Activated naive CD8-positive, alpha-beta T cell treated with anti-CD3 and anti-CD28 coated beads, Interleukin-2, amount 50 U/mL, for 24 hours (primary cell): ENCODE measurements around the gene CGREF1.
"Not testable (repeated sequence)": the region's sequence is repeated elsewhere in the genome, so short reads cannot be mapped to it uniquely, and the experiment has no call there.

Experiments
- ATAC-seq: fragments of 150-1000 bp; cut with Tn5 transposase; one replicate; pipeline ENCODE4 v1.10.0; 2021
- DNase-seq: peaks from one replicate; pipeline ENCODE4 v3.0.0; 2021
- H3K27ac Mint-ChIP-seq: one replicate; pipeline ENCODE4 v1.8.0; 2021; ENCODE audit warnings: mild to moderate bottlenecking, mixed read lengths
- H3K27me3 Mint-ChIP-seq: one replicate; pipeline ENCODE4 v1.8.0; 2021; ENCODE audit warnings: mixed read lengths
- H3K36me3 Mint-ChIP-seq: one replicate; pipeline ENCODE4 v1.8.0; 2021; ENCODE audit warnings: low read depth, mixed read lengths
- H3K4me1 Mint-ChIP-seq: one replicate; pipeline ENCODE4 v1.8.0; 2021; ENCODE audit warnings: mixed read lengths
- H3K4me3 Mint-ChIP-seq: one replicate; pipeline ENCODE4 v1.8.0; 2021; ENCODE audit warnings: mild to moderate bottlenecking, moderate library complexity, mixed read lengths
- H3K9me3 Mint-ChIP-seq: one replicate; pipeline ENCODE4 v1.8.0; 2021; ENCODE audit warnings: mixed read lengths

Gene CGREF1

DNA sequence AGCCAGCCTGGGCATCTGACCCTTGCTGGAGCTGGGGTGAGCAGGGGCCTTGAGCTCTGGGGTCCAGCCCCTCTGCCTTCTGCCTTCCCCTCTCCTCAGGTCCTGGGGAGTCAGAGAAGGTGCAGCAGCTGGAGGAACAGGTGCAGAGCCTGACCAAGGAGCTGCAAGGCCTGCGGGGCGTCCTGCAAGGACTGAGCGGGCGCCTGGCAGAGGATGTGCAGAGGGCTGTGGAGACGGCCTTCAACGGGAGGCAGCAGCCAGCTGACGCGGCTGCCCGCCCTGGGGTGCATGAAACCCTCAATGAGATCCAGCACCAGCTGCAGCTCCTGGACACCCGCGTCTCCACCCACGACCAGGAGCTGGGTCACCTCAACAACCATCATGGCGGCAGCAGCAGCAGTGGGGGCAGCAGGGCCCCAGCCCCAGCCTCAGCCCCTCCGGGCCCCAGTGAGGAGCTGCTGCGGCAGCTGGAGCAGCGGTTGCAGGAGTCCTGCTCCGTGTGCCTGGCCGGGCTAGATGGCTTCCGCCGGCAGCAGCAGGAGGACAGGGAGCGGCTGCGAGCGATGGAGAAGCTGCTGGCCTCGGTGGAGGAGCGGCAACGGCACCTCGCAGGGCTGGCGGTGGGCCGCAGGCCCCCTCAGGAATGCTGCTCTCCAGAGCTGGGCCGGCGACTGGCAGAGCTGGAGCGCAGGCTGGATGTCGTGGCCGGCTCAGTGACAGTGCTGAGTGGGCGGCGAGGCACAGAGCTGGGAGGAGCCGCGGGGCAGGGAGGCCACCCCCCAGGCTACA is 36.8 kb downstream of the CGREF1 start:
- no peak for ATAC-seq
- peaks cover 36% of the 10 kb centered on the region for H3K4me1 Mint-ChIP-seq
- H3K36me3 Mint-ChIP-seq = no peaks in the 10 kb centered on the region
- peak overlapping the region; percentile 94 for H3K27ac Mint-ChIP-seq
- peak overlapping the region; percentile 74 for H3K4me3 Mint-ChIP-seq
- no peaks in the 10 kb centered on the region for H3K9me3 Mint-ChIP-seq
- DNase-seq = no peak
- H3K27me3 Mint-ChIP-seq = no peaks in the 10 kb centered on the region

DNA sequence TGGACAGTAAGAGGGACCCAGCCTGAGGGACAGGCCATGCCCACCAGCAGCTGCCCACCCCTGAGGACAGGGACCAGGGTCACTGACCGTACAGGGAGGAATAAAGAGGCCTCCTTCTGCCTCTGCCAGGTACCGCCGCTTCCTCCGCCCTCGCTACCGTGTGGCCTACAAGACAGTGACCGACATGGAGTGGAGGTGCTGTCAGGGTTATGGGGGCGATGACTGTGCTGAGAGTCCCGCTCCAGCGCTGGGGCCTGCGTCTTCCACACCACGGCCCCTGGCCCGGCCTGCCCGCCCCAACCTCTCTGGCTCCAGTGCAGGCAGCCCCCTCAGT is 38.4 kb downstream of the CGREF1 start:
- Mint-ChIP-seq H3K27ac (peak overlapping the region; percentile 94), H3K27me3 (no peaks in the 10 kb centered on the region), H3K4me1 (peaks cover 37% of the 10 kb centered on the region), H3K36me3 (no peaks in the 10 kb centered on the region), H3K9me3 (no peaks in the 10 kb centered on the region), H3K4me3 (peak overlapping the region; percentile 74)
- no peak for DNase-seq
- no peak for ATAC-seq

DNA sequence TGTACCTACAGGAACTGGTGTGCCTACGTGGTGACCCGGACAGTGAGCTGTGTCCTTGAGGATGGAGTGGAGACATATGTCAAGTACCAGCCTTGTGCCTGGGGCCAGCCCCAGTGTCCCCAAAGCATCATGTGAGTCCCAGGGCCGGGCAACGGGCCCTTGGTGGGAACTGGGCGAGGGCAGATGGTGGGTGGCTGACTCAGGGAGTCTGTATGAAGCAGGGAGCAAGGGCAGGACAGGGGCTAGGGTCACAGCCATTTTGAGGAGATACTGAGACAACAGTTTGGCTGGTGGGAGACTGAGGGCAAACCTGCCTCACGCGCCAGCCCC is 38.8 kb downstream of the CGREF1 start:
- no peak overlapping the region for H3K4me3 Mint-ChIP-seq
- no peaks in the 10 kb centered on the region for H3K9me3 Mint-ChIP-seq
- H3K27ac Mint-ChIP-seq = no peak overlapping the region
- peaks cover 37% of the 10 kb centered on the region for H3K4me1 Mint-ChIP-seq
- H3K27me3 Mint-ChIP-seq = no peaks in the 10 kb centered on the region
- H3K36me3 Mint-ChIP-seq = no peaks in the 10 kb centered on the region
- ATAC-seq = no peak
- no peak for DNase-seq

DNA sequence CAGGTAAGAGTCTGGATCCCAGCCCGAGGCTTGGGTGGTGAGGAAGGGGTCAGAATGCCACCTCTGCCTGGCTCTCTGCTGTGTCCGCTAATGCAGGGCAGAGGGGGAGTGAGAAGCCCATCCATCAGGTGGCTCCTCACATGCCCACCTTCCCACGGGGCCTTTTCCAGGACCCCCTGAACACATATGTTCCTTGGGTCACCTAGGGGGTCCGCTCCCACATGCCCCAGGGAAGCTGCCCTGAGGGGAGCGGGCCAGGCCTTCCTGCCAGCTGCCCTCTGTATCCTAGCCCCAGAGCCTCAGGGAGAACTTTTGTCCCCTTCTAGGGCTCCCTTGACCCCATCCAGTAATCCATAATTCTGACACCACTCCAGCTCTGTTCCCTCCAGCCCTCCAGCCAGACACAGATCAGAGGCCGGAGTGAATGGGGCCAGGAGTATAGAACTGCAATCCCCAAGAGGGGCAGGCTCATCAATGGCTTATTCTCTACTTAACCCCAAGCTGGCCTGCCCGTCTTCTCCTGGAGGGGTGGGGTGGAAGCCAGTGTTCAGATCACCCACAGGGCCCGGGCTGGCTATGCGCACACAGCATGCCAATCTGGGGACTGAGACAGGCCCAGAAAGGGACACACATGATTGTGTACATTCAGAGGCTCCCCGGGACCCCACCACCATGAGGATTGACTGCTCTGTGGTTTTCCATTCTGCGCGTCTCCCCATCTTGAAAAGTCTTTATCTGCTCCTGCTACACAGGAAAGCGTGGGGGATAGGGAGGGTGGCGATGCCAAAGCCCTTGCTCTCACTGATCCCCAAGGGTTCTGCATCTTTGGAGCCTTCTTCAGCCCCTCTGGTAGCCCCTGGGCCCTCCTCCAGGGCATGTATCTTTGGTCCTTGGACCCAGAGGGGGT is 39.4 kb downstream of the CGREF1 start:
- no peak overlapping the region for H3K27ac Mint-ChIP-seq
- no peaks in the 10 kb centered on the region for H3K27me3 Mint-ChIP-seq
- H3K4me1 Mint-ChIP-seq = peaks cover 41% of the 10 kb centered on the region
- ATAC-seq = no peak
- H3K9me3 Mint-ChIP-seq = no peaks in the 10 kb centered on the region
- H3K4me3 Mint-ChIP-seq = no peak overlapping the region
- no peak for DNase-seq
- no peaks in the 10 kb centered on the region for H3K36me3 Mint-ChIP-seq

DNA sequence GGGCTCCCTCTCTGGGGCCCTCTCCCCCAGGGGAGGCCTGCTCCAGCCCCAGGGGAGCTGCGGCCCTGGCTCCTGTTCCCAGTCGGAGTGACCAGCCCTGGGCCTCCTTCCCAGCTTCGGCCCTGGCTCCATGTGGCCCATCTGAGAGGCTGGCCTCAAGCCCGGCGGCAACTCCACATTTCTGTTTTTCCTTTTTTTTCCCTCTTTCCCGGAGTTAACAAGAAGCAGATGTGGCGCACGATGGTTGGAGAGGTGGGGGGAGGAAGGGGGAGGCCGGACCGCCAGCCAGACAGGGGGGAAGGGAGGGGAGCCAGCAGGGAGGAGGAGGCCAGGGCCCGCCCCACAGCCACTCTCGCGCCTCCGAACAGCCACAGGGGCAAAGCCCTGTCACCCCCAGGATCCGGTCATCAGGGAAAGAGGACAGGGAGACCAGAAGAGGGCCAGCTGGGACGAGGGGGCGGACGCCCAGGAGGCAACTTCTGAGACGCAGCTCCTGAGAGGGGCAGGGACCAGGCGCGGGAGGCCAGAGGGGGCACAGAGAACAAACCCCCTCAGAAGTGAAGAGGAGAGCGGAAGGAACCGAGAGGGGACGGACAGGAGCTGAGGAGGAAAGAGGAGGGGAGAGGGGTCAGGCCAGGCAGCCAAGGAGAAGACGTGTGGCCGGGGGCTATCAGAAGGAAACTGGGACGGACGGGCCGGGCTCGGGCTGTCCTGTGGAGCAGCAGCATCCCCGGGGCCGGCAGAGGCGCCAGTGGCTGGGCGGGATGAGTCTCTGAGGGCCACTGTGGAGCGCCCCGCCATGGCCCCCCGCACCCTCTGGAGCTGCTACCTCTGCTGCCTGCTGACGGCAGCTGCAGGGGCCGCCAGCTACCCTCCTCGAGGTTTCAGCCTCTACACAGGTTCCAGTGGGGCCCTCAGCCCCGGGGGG is 40.4 kb downstream of the CGREF1 start, which contains the start of gene EMILIN1:
Gene EMILIN1 (plus strand): TSS at position 349 of the 928 bp plus-strand sequence. CDS start 451 bp downstream, at position 800.
- no peak for DNase-seq
- ATAC-seq = no peak
- H3K9me3 Mint-ChIP-seq = no peaks in the 10 kb centered on the region
- H3K27ac Mint-ChIP-seq = no peak within 1 kb of the TSS
- H3K27me3 Mint-ChIP-seq = no peaks in the 10 kb centered on the region
- H3K4me1 Mint-ChIP-seq = peaks cover 50% of the 10 kb centered on the region
- no peaks in the 10 kb centered on the region for H3K36me3 Mint-ChIP-seq
- H3K4me3 Mint-ChIP-seq = no peak within 1 kb of the TSS

DNA sequence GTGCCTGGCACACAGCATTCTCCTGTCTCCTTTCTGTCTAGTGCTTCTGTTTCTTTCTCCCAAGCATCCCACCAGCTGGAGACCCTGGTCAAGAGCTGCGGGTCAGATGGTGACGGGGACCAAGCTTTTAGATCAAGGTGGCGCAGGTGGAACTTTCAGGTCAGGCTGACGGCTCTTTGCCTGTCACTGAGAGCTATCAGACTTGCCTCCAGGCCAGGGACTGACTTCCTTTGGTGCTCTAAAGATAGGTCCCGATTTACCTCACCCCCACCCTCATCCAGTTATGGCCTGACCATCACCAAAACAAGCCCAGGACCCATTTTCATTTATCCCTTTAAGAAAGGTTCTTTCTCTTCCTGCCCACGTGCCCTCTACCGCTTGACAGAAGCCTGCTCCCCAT is 41.7 kb downstream of the CGREF1 start:
- Mint-ChIP-seq H3K27me3 (no peaks in the 10 kb centered on the region), H3K9me3 (no peaks in the 10 kb centered on the region), H3K36me3 (no peaks in the 10 kb centered on the region), H3K27ac (no peak overlapping the region), H3K4me3 (no peak overlapping the region), H3K4me1 (peaks cover 61% of the 10 kb centered on the region)
- ATAC-seq (no peak), DNase-seq (no peak)

DNA sequence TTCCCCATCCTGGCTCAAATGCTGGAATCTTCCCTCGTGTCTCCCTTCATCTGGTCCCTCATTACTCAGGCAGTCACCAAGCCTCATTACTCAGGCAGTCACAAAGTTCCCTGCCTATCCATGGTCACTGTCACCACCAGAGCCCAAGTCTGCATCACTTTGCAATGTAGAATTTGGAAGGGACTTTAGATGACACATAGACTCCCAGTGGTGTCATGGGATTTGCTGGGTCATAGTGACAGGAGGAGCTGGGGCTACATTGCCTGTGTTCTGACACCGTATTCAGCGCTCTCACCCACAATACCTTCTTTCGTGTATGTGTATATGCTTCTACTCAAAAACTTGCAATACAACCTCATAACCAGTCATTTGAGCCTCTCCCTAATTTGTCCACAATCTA is 42.6 kb downstream of the CGREF1 start:
- ATAC-seq (no peak), DNase-seq (no peak)
- H3K9me3 Mint-ChIP-seq = no peaks in the 10 kb centered on the region
- H3K27me3 Mint-ChIP-seq = no peaks in the 10 kb centered on the region
- H3K27ac Mint-ChIP-seq = peak overlapping the region; percentile 28
- no peak overlapping the region for H3K4me3 Mint-ChIP-seq
- no peaks in the 10 kb centered on the region for H3K36me3 Mint-ChIP-seq
- H3K4me1 Mint-ChIP-seq = peaks cover 58% of the 10 kb centered on the region

DNA sequence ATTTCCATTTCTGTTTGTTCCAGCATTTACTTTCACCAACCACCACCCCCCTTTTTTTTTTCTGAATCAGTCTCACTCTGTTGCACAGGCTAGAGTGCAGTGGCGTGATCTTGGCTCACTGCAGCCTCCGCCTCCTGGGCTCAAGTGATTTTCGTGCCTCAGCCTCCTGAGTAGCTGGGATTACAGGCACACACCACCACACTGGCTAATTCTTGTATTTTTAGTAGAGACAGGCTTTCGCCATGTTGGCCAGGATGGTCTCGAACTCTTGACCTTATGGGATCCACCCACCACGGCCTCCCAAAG is 43.4 kb downstream of the CGREF1 start:
- H3K36me3 Mint-ChIP-seq, H3K27me3 Mint-ChIP-seq, DNase-seq, H3K9me3 Mint-ChIP-seq, ATAC-seq: not testable (repeated sequence)
- peaks cover 57% of the 10 kb centered on the region for H3K4me1 Mint-ChIP-seq
- H3K27ac Mint-ChIP-seq = peak overlapping the region; percentile 30
- H3K4me3 Mint-ChIP-seq = peak overlapping the region; percentile 36

DNA sequence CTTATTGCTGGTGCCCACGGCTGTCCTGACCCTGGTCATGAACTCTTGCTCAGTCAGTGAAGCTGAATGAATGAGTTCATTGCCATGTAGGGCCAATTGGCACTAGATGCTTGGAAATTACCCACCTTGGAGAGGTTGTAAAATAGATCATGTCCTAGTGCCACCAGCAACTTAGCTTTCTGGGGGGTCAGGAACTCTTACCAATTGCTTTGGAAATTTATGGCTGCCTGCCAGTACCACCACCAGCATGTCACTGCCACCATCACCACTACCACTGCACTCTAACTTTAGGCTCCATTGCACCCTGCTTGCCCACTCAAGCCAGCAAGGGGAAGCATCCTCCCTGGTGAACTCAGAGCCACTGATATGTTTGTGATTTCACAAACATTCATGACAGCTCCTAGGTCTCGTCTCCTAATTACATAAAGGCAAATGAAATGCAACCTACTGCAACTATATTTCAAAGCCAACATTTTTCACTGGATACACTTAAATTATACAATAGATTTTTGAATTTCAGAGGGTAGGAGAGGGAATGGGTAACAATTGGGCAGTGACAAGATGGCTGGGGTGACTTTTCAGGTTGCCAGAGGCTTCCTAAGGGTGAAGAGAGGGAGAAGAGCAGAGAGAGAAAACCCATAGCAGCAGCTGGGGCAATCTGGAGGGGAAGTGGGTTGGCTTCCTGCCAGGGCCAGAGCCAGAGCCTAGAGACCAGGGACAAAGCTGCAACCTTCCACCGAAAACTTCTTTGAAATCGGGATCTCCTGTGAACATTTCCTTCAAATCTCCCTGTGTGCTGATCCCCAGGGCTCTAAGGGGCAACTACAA is 44.0 kb downstream of the CGREF1 start:
- peaks cover 57% of the 10 kb centered on the region for H3K4me1 Mint-ChIP-seq
- H3K27me3 Mint-ChIP-seq = no peaks in the 10 kb centered on the region
- peak; percentile 33 for DNase-seq
- no peaks in the 10 kb centered on the region for H3K9me3 Mint-ChIP-seq
- H3K27ac Mint-ChIP-seq = peak overlapping the region; percentile 30
- H3K4me3 Mint-ChIP-seq = peak overlapping the region; percentile 36
- H3K36me3 Mint-ChIP-seq = peaks cover 2% of the 10 kb centered on the region
- no peak for ATAC-seq

DNA sequence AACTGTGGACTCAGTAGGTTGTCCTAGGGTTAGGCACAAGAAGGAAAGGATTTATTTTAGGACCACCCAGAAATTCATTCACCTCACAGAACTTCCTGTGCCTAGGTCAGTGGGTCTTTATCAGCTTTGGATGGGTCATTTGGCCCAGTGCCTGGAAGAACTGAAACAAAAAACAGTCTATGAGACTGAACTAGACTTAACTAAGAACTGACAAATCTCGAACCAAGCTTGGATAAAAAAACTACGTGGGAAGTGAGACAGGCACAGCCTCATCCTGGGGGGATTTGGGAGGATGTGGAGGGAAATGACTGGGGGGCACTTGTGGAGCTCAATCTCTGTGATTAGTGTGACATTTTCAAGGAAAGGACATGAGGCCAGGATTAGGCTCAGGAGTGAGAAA is 45.1 kb downstream of the CGREF1 start:
- no peaks in the 10 kb centered on the region for H3K9me3 Mint-ChIP-seq
- H3K27ac Mint-ChIP-seq = peak overlapping the region; percentile 41
- H3K4me3 Mint-ChIP-seq = no peak overlapping the region
- DNase-seq (no peak), ATAC-seq (no peak)
- H3K27me3 Mint-ChIP-seq = no peaks in the 10 kb centered on the region
- peaks cover 68% of the 10 kb centered on the region for H3K4me1 Mint-ChIP-seq
- peaks cover 13% of the 10 kb centered on the region for H3K36me3 Mint-ChIP-seq

DNA sequence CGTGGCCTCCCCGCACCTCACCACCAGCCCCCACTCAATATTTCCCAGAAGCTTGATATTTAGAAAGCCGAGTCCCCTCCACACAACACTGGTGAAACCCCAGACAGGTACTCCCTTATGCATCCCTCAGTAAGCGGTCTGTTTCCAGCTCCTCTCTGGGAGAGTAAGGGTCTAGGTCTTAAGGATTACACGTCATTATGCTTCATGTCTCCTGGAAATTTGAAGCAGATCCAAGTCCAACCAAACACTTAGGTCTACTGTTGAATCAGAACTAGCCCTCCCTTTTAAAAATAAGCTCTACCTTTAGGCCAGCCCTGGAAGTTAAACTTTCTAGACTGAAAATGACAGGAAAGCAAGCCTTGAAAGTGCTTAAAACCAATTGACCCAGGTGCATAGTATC is 46.0 kb downstream of the CGREF1 start:
- peak overlapping the region; percentile 85 for H3K27ac Mint-ChIP-seq
- H3K4me3 Mint-ChIP-seq = peak overlapping the region; percentile 82
- peaks cover 20% of the 10 kb centered on the region for H3K36me3 Mint-ChIP-seq

DNA sequence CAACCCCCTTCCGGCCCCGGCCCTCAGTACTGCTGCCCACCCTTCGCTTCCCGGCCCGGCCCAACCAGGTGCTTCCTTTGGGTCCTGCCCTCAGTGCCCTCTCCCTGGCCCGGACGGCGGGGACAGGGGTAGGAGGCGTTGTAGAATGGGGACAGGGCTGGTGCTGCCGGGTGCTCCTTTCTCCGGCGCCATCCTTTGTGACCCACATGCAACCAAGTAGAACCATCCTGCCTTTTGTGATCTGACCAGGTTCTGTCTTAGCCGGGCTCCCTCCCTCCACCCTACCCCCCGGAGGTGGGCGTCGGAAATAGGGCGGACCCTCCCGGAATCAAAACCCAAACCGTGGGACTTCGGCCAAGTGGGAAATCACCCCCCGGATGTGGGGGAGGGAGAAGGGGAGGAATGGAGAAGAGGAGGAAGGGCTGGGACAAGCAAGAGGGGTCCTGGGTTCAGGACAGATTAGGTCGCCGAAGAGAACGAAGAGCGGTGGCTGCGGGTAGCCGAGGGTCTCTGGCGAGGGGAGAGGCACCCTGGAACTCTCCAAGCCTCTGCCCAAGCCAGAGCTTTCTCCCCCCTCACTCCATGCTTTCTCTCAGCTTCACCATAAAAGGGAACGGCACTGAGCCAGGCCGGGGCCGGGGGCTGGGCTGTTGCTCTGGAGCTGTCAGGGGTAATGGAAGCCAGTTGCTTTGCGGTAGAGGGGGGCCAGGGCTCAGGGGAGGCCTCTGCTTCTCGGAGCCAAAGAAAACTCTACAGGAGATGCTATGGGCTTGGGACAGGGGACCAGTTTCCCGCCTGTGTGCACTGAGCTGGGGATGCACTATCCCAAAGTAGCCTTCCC is 46.7 kb downstream of the CGREF1 start:
- Mint-ChIP-seq H3K27ac (peak overlapping the region; percentile 85), H3K36me3 (peaks cover 25% of the 10 kb centered on the region), H3K9me3 (no peaks in the 10 kb centered on the region), H3K4me1 (peaks cover 67% of the 10 kb centered on the region), H3K27me3 (no peaks in the 10 kb centered on the region), H3K4me3 (peak overlapping the region; percentile 82)
- DNase-seq (peak; percentile 63), ATAC-seq (peak; percentile 27)

More for the DNA sequence above, 46.0 kb downstream of the CGREF1 start:
- Mint-ChIP-seq H3K27me3 (no peaks in the 10 kb centered on the region), H3K9me3 (no peaks in the 10 kb centered on the region), H3K4me1 (peaks cover 69% of the 10 kb centered on the region)
- no peak for ATAC-seq
- DNase-seq = no peak
